Hepatocyte (in vitro differentiated cells): Measurements from ENCODE around the gene SNTG2. TPM values are rescaled to one million over a fixed set of nuclear protein-coding genes. Genes with fewer than 3 reads are reported as not detected.

ENCODE experiments used
- DNase-seq: peaks from one replicate; pipeline ENCODE4 v3.0.0-alpha.2; 2016; ENCODE audit warnings: low spot score
- H2AFZ ChIP-seq: fragments of 200-600 bp; sonication (generic); 2 replicates; pipeline ENCODE4 v1.6.0; 2016; ENCODE audit warnings: antibody characterized with exemption, mild to moderate bottlenecking
- H3K27ac ChIP-seq: fragments of 200-600 bp; sonication (generic); 2 replicates; pipeline ENCODE4 v1.5.1; 2016; ENCODE audit warnings: mild to moderate bottlenecking
- H3K27me3 ChIP-seq: fragments of 200-600 bp; sonication (generic); 2 replicates; pipeline ENCODE4 v1.6.1; 2016
- H3K36me3 ChIP-seq: fragments of 200-600 bp; sonication (generic); replicated peaks from 2 replicates; pipeline ENCODE4 v1.5.1; 2016; ENCODE audit warnings: low read depth; ENCODE audit not compliant: insufficient read depth
- H3K4me1 ChIP-seq: fragments of 200-600 bp; sonication (generic); 2 replicates; pipeline ENCODE4 v1.5.1; 2016; ENCODE audit warnings: mild to moderate bottlenecking, moderate library complexity; ENCODE audit not compliant: insufficient read depth
- H3K4me2 ChIP-seq: fragments of 200-600 bp; sonication (generic); 2 replicates; pipeline ENCODE4 v1.6.0; 2016
- H3K4me3 ChIP-seq: fragments of 200-600 bp; sonication (generic); 2 replicates; pipeline ENCODE4 v1.5.1; 2016; ENCODE audit warnings: mild to moderate bottlenecking
- H3K79me2 ChIP-seq: fragments of 200-600 bp; sonication (generic); 2 replicates; pipeline ENCODE4 v1.6.0; 2017; ENCODE audit warnings: mild to moderate bottlenecking
- H3K9me2 ChIP-seq: fragments of 200-600 bp; sonication (generic); replicated peaks from 2 replicates; pipeline ENCODE4 v1.6.0; 2017; ENCODE audit warnings: mild to moderate bottlenecking; ENCODE audit not compliant: insufficient read depth
- H3K9me3 ChIP-seq: fragments of 200-600 bp; sonication (generic); 2 replicates; pipeline ENCODE4 v1.5.1; 2016; ENCODE audit warnings: low read depth, mild to moderate bottlenecking
- H4K20me1 ChIP-seq: fragments of 200-600 bp; sonication (generic); 2 replicates; pipeline ENCODE4 v1.6.0; 2016; ENCODE audit warnings: mild to moderate bottlenecking; ENCODE audit not compliant: insufficient read depth, poor library complexity, severe bottlenecking
- EZH2 ChIP-seq: fragments of 200-600 bp; sonication (generic); IDR thresholded peaks from 2 replicates; pipeline ENCODE4 v1.6.1; 2016; ENCODE audit warnings: antibody characterized with exemption, mild to moderate bottlenecking, borderline replicate concordance
- EZH2phosphoT487 ChIP-seq: fragments of 200-600 bp; sonication (generic); IDR thresholded peaks from one replicate; pipeline ENCODE4 v1.6.1; 2018; ENCODE audit warnings: antibody characterized with exemption, mild to moderate bottlenecking, low read depth, moderate library complexity; ENCODE audit not compliant: unreplicated experiment, severe bottlenecking
- WGBS: methylation state at CpG from one replicate; pipeline ENCODE4 v1.1.6; 2016; ENCODE audit warnings: low lambda C conversion rate; ENCODE audit errors: missing lambda C conversion rate; 5-methylcytosine and 5-hydroxymethylcytosine counted together
- polyA plus RNA-seq: library from polyadenylated mRNA; unstranded; fragments of >200 nt; fragmentation: Nextera tagmentation; extraction: Ambion mirVana; gene quantifications from 2 replicates; pipeline ENCODE4 v1.2.1, GENCODE V29; 2016
- total RNA-seq: library from RNA; depleted of rRNA; stranded (reverse); fragments of >200 nt; gene quantifications from 2 replicates; pipeline ENCODE4 v1.2.3, GENCODE V29; 2014
- TF ChIP-seq, protein P1 (sequence below): fragments of 200-600 bp; sonication (generic); IDR thresholded peaks from 2 replicates; pipeline ENCODE4 v1.5.1; 2016; ENCODE audit warnings: antibody characterized with exemption, mild to moderate bottlenecking; ENCODE audit not compliant: poor library complexity

Gene SNTG2
- total and polyA plus RNA-seq, 2 experiments from 2014 or later = not detected

DNA sequence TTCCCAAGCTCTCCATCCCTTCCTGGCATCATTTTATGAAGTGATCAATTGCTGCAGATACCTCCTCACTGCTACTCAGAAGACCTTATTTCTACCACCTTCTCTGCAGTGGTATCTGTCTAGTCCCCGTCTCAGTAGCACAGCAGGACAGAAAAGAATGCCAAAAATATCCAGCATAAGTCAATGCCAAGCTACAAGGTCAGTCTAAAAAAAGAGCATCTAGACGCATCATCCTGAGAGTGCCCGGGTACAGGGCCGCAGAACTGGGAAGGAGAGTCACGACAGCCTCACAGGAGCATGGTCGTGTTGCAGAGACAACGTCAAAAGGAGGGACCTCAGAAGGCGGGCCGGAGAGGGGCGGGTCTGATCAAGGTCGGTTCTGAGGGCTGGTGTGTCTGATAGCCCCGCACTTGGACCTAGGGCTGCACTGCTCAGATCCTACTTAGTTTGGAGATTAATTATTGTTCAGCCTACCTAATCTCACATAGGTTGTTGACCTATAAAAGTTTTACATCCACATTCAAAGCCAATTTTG lies 24.3 kb upstream of the SNTG2 start:
- no peaks in the 10 kb centered on the region for H3K36me3 ChIP-seq
- no peaks in the 10 kb centered on the region for H4K20me1 ChIP-seq
- TF ChIP-seq EZH2phosphoT487 (no peak), EZH2 (no peak)
- TF ChIP-seq, protein P1, sequence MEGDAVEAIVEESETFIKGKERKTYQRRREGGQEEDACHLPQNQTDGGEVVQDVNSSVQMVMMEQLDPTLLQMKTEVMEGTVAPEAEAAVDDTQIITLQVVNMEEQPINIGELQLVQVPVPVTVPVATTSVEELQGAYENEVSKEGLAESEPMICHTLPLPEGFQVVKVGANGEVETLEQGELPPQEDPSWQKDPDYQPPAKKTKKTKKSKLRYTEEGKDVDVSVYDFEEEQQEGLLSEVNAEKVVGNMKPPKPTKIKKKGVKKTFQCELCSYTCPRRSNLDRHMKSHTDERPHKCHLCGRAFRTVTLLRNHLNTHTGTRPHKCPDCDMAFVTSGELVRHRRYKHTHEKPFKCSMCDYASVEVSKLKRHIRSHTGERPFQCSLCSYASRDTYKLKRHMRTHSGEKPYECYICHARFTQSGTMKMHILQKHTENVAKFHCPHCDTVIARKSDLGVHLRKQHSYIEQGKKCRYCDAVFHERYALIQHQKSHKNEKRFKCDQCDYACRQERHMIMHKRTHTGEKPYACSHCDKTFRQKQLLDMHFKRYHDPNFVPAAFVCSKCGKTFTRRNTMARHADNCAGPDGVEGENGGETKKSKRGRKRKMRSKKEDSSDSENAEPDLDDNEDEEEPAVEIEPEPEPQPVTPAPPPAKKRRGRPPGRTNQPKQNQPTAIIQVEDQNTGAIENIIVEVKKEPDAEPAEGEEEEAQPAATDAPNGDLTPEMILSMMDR = no peak
- DNase-seq = no peak
- H3K79me2 ChIP-seq = no peaks in the 10 kb centered on the region
- peaks cover 4% of the 10 kb centered on the region for H3K4me1 ChIP-seq
- H3K4me3 ChIP-seq = no peak overlapping the region
- H3K4me2 ChIP-seq = no peak overlapping the region
- no peaks in the 10 kb centered on the region for H3K27me3 ChIP-seq
- no peaks in the 10 kb centered on the region for H3K9me3 ChIP-seq
- 92% methylated on average over 12 of the region's 12 CpGs for WGBS
- no peaks in the 10 kb centered on the region for H3K9me2 ChIP-seq
- no peak overlapping the region for H3K27ac ChIP-seq
- H2AFZ ChIP-seq = no peak overlapping the region

DNA sequence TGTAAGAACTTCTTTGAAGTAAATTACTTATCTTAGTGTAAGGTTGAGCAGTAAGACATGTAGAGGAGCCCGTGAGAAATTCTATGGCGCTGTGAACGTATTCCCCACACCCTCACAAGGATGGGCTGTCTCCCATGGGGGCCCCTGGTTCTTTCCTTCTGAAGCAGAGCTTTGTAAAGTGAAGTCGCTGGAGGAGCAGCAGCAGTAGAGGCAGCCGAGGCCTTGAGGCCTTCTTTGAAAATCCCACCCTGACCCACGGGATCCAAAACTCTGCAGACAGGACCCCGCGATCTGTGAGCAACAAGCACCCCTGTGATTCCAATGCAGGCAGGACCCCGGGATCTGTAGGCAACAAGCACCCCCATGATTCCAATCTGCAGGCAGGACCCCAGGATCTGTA lies 23.8 kb upstream of the SNTG2 start:
- TF ChIP-seq, protein P1 = no peak
- TF ChIP-seq EZH2phosphoT487 = no peak
- TF ChIP-seq EZH2 = no peak

DNA sequence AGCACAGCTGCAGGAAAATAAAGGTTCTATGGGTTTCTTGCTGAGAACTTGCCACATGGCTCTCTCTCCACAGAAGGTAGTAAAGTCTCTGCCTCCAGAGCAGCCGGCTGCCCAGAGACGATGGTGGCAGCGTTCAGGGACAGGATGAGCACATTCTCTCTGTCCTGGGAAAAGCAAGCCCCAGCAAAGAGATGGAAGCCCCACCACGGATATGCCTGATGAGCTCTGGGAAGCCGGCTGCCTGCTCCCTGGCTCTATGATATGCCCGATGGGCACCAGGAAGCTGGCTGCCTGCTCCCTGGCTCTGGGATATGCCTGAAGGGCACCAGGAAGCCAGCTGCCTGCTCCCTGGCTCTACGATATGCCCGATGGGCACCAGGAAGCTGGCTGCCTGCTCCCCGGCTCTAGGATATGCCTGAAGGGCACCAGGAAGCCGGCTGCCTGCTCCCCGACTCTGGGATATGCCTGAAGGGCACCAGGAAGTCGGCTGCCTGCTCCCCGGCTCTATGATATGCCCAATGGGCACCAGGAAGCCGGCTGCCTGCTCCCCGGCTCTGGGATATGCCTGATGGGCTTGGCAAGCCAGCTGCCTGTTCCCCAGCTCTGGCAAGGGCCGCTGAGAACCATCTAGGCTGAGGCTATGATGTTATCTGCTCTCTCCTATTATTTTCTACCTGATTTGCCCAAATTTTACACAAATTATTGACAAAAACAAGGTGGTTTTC lies 21.5 kb upstream of the SNTG2 start:
- Histone ChIP-seq H3K36me3 (no peaks in the 10 kb centered on the region), H4K20me1 (no peaks in the 10 kb centered on the region), H2AFZ (no peak overlapping the region), H3K4me2 (no peak overlapping the region), H3K27ac (no peak overlapping the region), H3K79me2 (no peaks in the 10 kb centered on the region), H3K4me1 (peaks cover 1% of the 10 kb centered on the region), H3K9me3 (no peaks in the 10 kb centered on the region), H3K27me3 (no peaks in the 10 kb centered on the region), H3K4me3 (no peak overlapping the region), H3K9me2 (no peaks in the 10 kb centered on the region)
- TF ChIP-seq EZH2phosphoT487 (no peak), EZH2 (no peak)
- TF ChIP-seq, protein P1 = no peak
- no peak for DNase-seq
- 91% methylated on average over 11 of the region's 16 CpGs for WGBS

More for the DNA sequence above, 23.8 kb upstream of the SNTG2 start:
- Histone ChIP-seq H3K27ac (no peak overlapping the region), H3K27me3 (no peaks in the 10 kb centered on the region), H3K36me3 (no peaks in the 10 kb centered on the region), H4K20me1 (no peaks in the 10 kb centered on the region), H3K4me3 (no peak overlapping the region), H3K9me2 (no peaks in the 10 kb centered on the region), H3K4me2 (no peak overlapping the region), H2AFZ (no peak overlapping the region), H3K9me3 (no peaks in the 10 kb centered on the region), H3K4me1 (peaks cover 4% of the 10 kb centered on the region), H3K79me2 (no peaks in the 10 kb centered on the region)
- WGBS = 82% methylated on average over 9 of the region's 9 CpGs
- no peak for DNase-seq
